Sigmoid colon (tissue), 7 donors: Measurements from ENCODE around the gene KNDC1. TPM values are rescaled to one million over a fixed set of nuclear protein-coding genes. Genes with fewer than 3 reads are reported as not detected.

Experiments
- DNase-seq: peaks from one replicate; pipeline ENCODE4 v3.0.0-alpha.2; 2019
- H3K27ac ChIP-seq, 4 donors: fragments of 200-600 bp; sonication (generic); one replicate each; pipeline ENCODE4 v1.5.1; 2016 to 2019; ENCODE audit warnings: mild to moderate bottlenecking in 1 of 4
- H3K27me3 ChIP-seq, 3 donors: fragments of 200-600 bp; sonication (generic); one replicate each; pipeline ENCODE4 v1.5.1; 2019; ENCODE audit warnings: mild to moderate bottlenecking in 1 of 3
- H3K36me3 ChIP-seq, 4 donors: fragments of 200-600 bp; sonication (generic); one replicate each; pipeline ENCODE4 v1.5.1; 2016 to 2019
- H3K4me1 ChIP-seq, 4 donors: fragments of 200-600 bp; sonication (generic); one replicate each; pipeline ENCODE4 v1.5.1; 2017 to 2019
- H3K4me3 ChIP-seq, 4 donors: fragments of 200-600 bp; sonication (generic); one replicate each; pipeline ENCODE4 v1.5.1; 2017 to 2019; ENCODE audit warnings: mild to moderate bottlenecking in 2 of 4, moderate library complexity in 1 of 4
- H3K9me3 ChIP-seq, 4 donors: fragments of 200-600 bp in 3 of 4; sonication (generic) in 3 of 4; one replicate each; pipeline versions ENCODE4 v1.5.1 to v1.6.1; 2013 to 2019
- CTCF ChIP-seq, 4 experiments: fragments of 450-650 bp in 3 of 4; fragments of 200-600 bp in 1 of 4; IDR thresholded peaks; one replicate each; pipeline ENCODE4 v1.5.1; 2016 to 2019; ENCODE audit warnings: antibody characterized with exemption in 4 of 4, mild to moderate bottlenecking in 3 of 4, moderate library complexity in 2 of 4
- EP300 ChIP-seq, 4 donors: sonication (generic); formaldehyde crosslinking; IDR thresholded peaks; one replicate each; pipeline ENCODE4 v1.6.1; 2017; ENCODE audit warnings: antibody characterized with exemption in 4 of 4
- POLR2A ChIP-seq, 2 donors: fragments of 450-650 bp; IDR thresholded peaks; one replicate each; pipeline ENCODE4 v1.6.1; 2016; ENCODE audit warnings: antibody characterized with exemption in 2 of 2, mild to moderate bottlenecking in 2 of 2, moderate library complexity in 2 of 2
- POLR2AphosphoS5 ChIP-seq, 4 donors: sonication (generic); formaldehyde crosslinking; IDR thresholded peaks; one replicate each; pipeline ENCODE4 v1.6.1; 2017; ENCODE audit warnings: antibody characterized with exemption in 4 of 4
- WGBS, 2 donors: extraction: QIAGEN DNeasy Blood & Tissue Kit; methylation state at CpG; one replicate each; pipeline ENCODE4 v1.1.7; 2013; 5-methylcytosine and 5-hydroxymethylcytosine counted together
- intact Hi-C: fragments of 100-400 bp; cut with DNase I; formaldehyde crosslinking; loops from one replicate; pipeline ENCODE4 v1.15.1; 2023
- polyA plus RNA-seq, 3 donors: library from polyadenylated mRNA; stranded (reverse); fragments of 200-250 nt; gene quantifications; one replicate each; pipeline ENCODE4 v1.2.3, GENCODE V29; 2013
- total RNA-seq, 4 donors: library from RNA; depleted of rRNA; stranded (reverse); fragments of >200 nt; gene quantifications; one replicate each; pipeline ENCODE4 v1.1.0, GENCODE V29; 2016
- donor health status: healthy with polysubstance abuse.
- donor health status: Bipolar disorder and iron deficiency.
- donor health status: healthy.

Gene KNDC1
- total and polyA plus RNA-seq, 7 donors = under 0.01 to 1.9 (median 0.26) TPM; not detected in 1

- TF ChIP-seq CTCF (IDR thresholded peaks at IDR 0.05) (no peak), POLR2A (IDR thresholded peaks at IDR 0.05) (no peak), POLR2AphosphoS5 (IDR thresholded peaks at IDR 0.05) (no peak), EP300 (IDR thresholded peaks at IDR 0.05) (no peak)
- no peaks in the 10 kb centered on the region for H3K4me1 ChIP-seq
- 83 to 84% methylated on average over 41 of the region's 41 CpGs for WGBS, 2 donors
- intact Hi-C loops = no loop called here
- H3K9me3 ChIP-seq = no peaks in the 10 kb centered on the region
- H3K36me3 ChIP-seq = no peaks in the 10 kb centered on the region
- no peak overlapping the region for H3K4me3 ChIP-seq
- no peak overlapping the region for H3K27ac ChIP-seq
- peaks cover 0 to 6% (median 3%) of the 10 kb centered on the region in 3 donors for H3K27me3 ChIP-seq
- DNase-seq = no peak
These were observed 28.1 kb upstream of the KNDC1 start for GRCh38 chr10:133131734-133132472.

- no peak for DNase-seq
- intact Hi-C loops = no loop called here
- H3K27me3 ChIP-seq = peaks cover 0 to 4% (median 0%) of the 10 kb centered on the region in 3 donors
- H3K4me3 ChIP-seq = no peak overlapping the region
- no peaks in the 10 kb centered on the region for H3K36me3 ChIP-seq
- 86 to 87% methylated on average over 26 of the region's 26 CpGs for WGBS, 2 donors
- H3K9me3 ChIP-seq = no peaks in the 10 kb centered on the region
- no peaks in the 10 kb centered on the region for H3K4me1 ChIP-seq
- no peak for TF ChIP-seq POLR2AphosphoS5 (IDR thresholded peaks at IDR 0.05)
- TF ChIP-seq EP300 (IDR thresholded peaks at IDR 0.05) = no peak
- TF ChIP-seq CTCF (IDR thresholded peaks at IDR 0.05) = no peak
- no peak for TF ChIP-seq POLR2A (IDR thresholded peaks at IDR 0.05)
- no peak overlapping the region for H3K27ac ChIP-seq
These were observed 27.3 kb upstream of the KNDC1 start for GRCh38 chr10:133132473-133133291.

DNA sequence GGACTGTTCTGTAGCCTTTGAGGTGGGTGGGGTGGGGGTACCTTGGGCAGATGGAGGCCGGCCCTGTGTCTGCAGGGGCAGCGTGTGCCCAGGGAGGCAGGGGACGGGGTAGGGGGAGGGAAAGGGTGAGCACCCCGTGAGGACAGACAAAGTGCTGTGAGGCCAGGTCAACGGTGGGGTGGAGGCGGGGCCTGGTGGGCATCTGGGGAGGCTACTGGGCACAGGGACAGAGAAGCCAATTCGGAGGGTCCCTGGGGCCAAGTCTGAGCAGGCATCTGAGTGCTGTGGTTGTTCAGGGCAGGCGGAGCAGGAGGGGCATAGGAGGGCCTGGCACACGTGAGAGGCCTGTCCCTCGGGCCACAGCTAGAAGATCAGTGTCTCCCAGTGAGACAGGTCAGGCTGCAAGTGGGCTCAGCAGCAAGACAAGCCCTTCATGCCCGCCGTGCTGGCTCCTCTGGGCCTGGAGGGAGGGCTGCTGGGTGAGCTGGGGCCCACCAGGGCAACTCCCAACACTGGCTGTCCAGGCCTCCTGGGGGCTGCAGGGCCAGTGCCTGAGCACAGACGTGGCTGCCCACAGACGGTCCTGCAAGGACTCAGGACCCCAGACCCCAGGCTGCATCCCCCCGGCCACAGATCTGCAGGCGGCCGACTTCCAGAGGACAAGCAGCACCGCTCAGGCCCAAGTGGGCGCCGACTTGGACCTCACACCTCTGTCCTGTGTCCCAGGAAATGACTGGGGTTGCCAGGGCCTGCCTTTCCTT lies 26.4 kb upstream of the KNDC1 start:
- TF ChIP-seq CTCF (IDR thresholded peaks at IDR 0.05) (no peak), EP300 (IDR thresholded peaks at IDR 0.05) (no peak), POLR2A (IDR thresholded peaks at IDR 0.05) (no peak), POLR2AphosphoS5 (IDR thresholded peaks at IDR 0.05) (no peak)
- no peaks in the 10 kb centered on the region for H3K9me3 ChIP-seq
- intact Hi-C loops = no loop called here
- no peak overlapping the region for H3K4me3 ChIP-seq
- DNase-seq = no peak
- no peaks in the 10 kb centered on the region for H3K4me1 ChIP-seq
- WGBS, 2 donors = 76 to 86% methylated on average over 20 of the region's 20 CpGs
- peaks cover 0 to 4% (median 0%) of the 10 kb centered on the region in 3 donors for H3K27me3 ChIP-seq
- H3K36me3 ChIP-seq = no peaks in the 10 kb centered on the region
- H3K27ac ChIP-seq = no peak overlapping the region

- TF ChIP-seq POLR2A (IDR thresholded peaks at IDR 0.05) = no peak
- TF ChIP-seq EP300 (IDR thresholded peaks at IDR 0.05) = no peak
- no peak for TF ChIP-seq POLR2AphosphoS5 (IDR thresholded peaks at IDR 0.05)
- no peak for TF ChIP-seq CTCF (IDR thresholded peaks at IDR 0.05)
- 56 to 64% methylated on average over 20 of the region's 20 CpGs for WGBS, 2 donors
- no peaks in the 10 kb centered on the region for H3K4me1 ChIP-seq
These were observed 25.5 kb upstream of the KNDC1 start for GRCh38 chr10:133134411-133135115.

More at GRCh38 chr10:133134411-133135115, 25.5 kb upstream of the KNDC1 start:
- Histone ChIP-seq H3K4me3 (no peak overlapping the region), H3K27ac (no peak overlapping the region), H3K27me3 (peaks cover 0 to 7% (median 2%) of the 10 kb centered on the region in 3 donors), H3K36me3 (no peaks in the 10 kb centered on the region), H3K9me3 (no peaks in the 10 kb centered on the region)
- intact Hi-C loops = no loop called here
- DNase-seq = no peak
